Choroid plexus epithelial cell (primary cell): ENCODE results near the gene PAAF1.
"Not testable (repeated sequence)": the region's sequence is repeated elsewhere in the genome, so short reads cannot be mapped to it uniquely, and the experiment has no call there.

Experiments used
- DNase-seq: peaks from one replicate; pipeline ENCODE4 v3.0.0-alpha.2; 2010; ENCODE audit warnings: low read depth
- H3K4me3 ChIP-seq: 2 replicates; pipeline ENCODE4 v1.5.1; 2011; ENCODE audit warnings: low read depth, mild to moderate bottlenecking, control low read depth, low read length, moderate library complexity
- CTCF ChIP-seq: conservative IDR thresholded peaks from 2 replicates; pipeline ENCODE4 v1.5.1; 2011; ENCODE audit warnings: low read depth, mild to moderate bottlenecking, control low read depth, inconsistent platforms, low read length, moderate library complexity

PAAF1 gene

DNA sequence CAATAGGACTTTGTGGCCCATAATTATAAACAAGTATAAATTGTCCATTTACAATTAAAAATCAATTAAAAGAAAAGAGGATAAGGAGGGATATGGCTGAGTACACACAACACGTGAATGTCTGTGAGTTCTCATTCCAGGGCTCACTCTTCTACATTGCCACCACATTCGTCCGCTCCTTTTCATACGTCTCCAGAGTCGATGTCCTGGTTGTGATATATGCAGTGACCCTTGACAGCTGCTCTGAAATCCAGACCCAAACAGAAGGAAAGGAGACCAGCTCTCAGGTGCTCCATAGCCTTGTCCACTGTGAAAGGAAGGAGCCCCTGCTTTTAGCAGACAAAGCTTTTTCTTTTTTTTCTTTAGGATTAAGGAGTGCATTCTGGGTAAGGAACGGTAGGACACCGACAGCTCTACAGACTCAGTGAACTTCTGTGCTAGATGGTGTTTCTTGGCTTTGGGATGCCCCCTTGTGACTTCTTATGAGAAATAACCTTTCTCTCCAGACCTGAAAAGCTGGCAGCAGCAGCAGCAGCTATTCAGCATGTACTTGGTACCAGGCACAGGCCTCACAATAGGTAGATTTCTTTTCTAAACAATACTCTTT, 54.3 kb downstream of the PAAF1 start:
- peak; percentile 95 for DNase-seq
- TF ChIP-seq CTCF = peak; percentile 69
- H3K4me3 ChIP-seq = no peak overlapping the region

- TF ChIP-seq CTCF = no peak
- no peak for DNase-seq
- H3K4me3 ChIP-seq = no peak overlapping the region
Observed at GRCh38 chr11:73931951-73932350, 55.2 kb downstream of the PAAF1 start.

- no peak for DNase-seq
- H3K4me3 ChIP-seq = no peak overlapping the region
- TF ChIP-seq CTCF = no peak
Observed at GRCh38 chr11:73932781-73933180, 56.0 kb downstream of the PAAF1 start.

- not testable (repeated sequence) for H3K4me3 ChIP-seq, DNase-seq
Observed at GRCh38 chr11:73936047-73936446, 59.2 kb downstream of the PAAF1 start.

DNA sequence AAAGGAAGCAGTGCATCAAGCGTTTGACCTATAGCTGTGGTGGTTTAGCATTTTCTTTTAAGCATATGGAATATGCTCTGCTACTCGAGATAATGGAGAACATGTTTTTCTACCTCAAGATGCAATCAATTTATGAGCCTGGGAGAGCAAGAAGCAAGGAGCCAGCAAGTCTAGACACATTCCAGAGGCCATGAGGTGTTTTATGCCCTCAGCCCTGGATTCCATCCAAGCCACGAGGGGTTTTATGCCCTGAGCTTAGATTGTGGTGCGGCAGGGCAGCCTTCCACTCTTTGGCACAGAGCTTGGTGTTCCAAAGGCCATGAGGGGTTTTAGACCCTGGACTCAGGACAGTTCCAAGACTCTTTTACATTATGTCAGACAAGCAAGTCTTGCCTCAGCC, 62.3 kb downstream of the PAAF1 start:
- no peak for TF ChIP-seq CTCF
- H3K4me3 ChIP-seq = no peak overlapping the region
- no peak for DNase-seq

- DNase-seq = no peak
- no peak for TF ChIP-seq CTCF
- no peak overlapping the region for H3K4me3 ChIP-seq
Observed at GRCh38 chr11:73940801-73941570, 64.2 kb downstream of the PAAF1 start.

GRCh38 chr11:73942010-73942409, 65.2 kb downstream of the PAAF1 start:
- no peak for DNase-seq
- no peak for TF ChIP-seq CTCF
- no peak overlapping the region for H3K4me3 ChIP-seq
